ENCODE measurements around the gene UBE2E1. TPM values are rescaled to one million over a fixed set of nuclear protein-coding genes. Genes with fewer than 3 reads are reported as not detected.

Gene UBE2E1
- total RNA-seq, 4 donors from 2014 or later, result 32.6 to 62.5 (median 55.9) TPM

DNA sequence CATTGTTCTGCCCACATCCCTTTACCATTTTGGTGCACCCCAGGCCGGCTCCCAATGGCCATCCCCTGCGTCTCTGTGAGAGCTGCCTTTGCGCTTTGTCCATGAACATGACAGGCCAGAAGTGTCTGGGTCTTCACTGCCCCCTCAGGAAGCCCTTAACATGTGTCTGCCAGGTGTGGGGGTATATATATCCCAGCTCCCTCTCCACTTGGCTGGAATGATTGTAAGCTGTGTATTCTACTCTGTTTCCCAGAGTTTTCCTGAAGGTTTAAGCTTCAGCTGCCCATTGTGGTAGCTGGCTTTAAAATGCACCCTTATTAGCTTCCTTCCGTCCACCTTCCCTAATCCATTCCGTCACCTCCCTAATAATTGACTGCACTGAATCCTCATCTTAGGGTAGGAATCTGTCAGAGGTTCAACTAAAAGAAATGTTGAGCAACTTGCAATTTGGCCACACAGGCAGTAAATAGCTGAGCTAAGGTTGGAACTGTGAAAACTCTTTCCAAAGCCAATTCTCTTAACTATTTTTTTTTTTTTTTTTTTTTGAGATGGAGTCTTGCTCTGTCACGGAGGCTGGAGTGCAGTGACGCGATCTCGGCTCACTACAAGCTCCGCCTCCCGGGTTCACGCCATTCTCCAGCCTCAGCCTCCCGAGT is 30.4 kb upstream of the UBE2E1 start:
- no peak for DNase-seq (ENCODE audit: low spot score in 2 of 2)
- TF ChIP-seq POLR2A (IDR thresholded peaks at IDR 0.05), result no peak
- TF ChIP-seq, protein P1, sequence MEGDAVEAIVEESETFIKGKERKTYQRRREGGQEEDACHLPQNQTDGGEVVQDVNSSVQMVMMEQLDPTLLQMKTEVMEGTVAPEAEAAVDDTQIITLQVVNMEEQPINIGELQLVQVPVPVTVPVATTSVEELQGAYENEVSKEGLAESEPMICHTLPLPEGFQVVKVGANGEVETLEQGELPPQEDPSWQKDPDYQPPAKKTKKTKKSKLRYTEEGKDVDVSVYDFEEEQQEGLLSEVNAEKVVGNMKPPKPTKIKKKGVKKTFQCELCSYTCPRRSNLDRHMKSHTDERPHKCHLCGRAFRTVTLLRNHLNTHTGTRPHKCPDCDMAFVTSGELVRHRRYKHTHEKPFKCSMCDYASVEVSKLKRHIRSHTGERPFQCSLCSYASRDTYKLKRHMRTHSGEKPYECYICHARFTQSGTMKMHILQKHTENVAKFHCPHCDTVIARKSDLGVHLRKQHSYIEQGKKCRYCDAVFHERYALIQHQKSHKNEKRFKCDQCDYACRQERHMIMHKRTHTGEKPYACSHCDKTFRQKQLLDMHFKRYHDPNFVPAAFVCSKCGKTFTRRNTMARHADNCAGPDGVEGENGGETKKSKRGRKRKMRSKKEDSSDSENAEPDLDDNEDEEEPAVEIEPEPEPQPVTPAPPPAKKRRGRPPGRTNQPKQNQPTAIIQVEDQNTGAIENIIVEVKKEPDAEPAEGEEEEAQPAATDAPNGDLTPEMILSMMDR (IDR thresholded peaks at IDR 0.05), result no peak
- 89 to 90% methylated on average over 13 of the region's 13 CpGs for WGBS, 2 donors
- intact Hi-C loops (cut with DNase I; ENCODE audit: low total_unique reads), result no loop called here
- H3K4me3 ChIP-seq (ENCODE audit: low read depth, poor library complexity, severe bottlenecking), result no peak overlapping the region

DNA sequence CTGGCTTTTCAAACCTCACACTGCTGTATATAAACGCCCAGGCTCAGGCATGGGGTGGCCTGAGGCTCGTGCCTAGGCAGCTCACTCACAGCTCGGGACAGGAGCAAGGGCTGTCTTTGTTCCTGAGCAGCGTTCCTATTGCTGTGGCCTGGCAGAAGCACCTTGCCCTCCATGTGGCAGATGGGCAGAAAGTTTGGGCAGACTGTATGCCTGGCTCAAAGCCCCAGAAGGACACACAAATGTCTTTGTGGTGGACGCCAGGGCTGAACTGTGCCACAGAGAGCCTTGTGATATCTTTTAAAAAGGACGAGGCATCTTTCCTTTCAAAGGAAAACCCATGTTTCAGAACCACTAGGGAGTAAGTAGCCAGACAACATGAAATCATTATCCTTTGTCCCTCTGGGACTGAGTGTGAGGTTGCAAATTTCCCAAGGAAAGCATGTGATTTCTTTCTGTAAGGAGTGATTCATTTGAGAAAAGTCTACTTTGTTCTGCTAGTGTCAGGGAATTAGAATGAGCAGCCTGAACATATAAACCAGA is 29.3 kb upstream of the UBE2E1 start:
- H3K4me3 ChIP-seq (ENCODE audit: low read depth, poor library complexity, severe bottlenecking), result no peak overlapping the region
- intact Hi-C loops (cut with DNase I; ENCODE audit: low total_unique reads), result no loop called here
- 52 to 54% methylated on average over 6 of the region's 6 CpGs for WGBS, 2 donors
- DNase-seq (ENCODE audit: low spot score in 2 of 2), result peak in 1 of 2 donors; percentile 29
- TF ChIP-seq, protein P1 (IDR thresholded peaks at IDR 0.05), result no peak
- TF ChIP-seq POLR2A (IDR thresholded peaks at IDR 0.05), result no peak

DNA sequence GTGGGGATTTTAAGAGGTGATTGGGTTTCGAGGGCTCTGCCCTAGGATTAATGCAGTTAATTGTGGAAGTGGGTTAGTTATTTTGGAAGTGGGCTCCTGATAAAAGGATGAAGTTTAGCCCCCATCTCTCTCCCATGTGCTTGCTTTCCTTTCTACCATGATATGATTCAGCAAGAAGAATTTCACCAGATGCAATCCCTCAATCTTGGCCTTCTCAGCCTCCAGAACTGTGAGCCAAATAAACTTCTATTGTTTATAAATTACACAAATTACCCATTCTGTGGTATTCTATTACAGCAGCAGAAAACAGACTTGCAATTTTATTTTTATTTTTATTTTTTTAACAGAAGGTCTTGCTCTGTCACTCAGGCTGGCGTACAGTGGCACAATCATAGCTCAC is 27.3 kb upstream of the UBE2E1 start:
- TF ChIP-seq, protein P1 (IDR thresholded peaks at IDR 0.05), result no peak
- no peak for TF ChIP-seq POLR2A (IDR thresholded peaks at IDR 0.05)
- DNase-seq (ENCODE audit: low spot score in 2 of 2), result no peak
- intact Hi-C loops (cut with DNase I; ENCODE audit: low total_unique reads), result no loop called here
- 91 to 93% methylated on average over 2 of the region's 2 CpGs for WGBS, 2 donors
- no peak overlapping the region for H3K4me3 ChIP-seq (ENCODE audit: low read depth, poor library complexity, severe bottlenecking)

DNA sequence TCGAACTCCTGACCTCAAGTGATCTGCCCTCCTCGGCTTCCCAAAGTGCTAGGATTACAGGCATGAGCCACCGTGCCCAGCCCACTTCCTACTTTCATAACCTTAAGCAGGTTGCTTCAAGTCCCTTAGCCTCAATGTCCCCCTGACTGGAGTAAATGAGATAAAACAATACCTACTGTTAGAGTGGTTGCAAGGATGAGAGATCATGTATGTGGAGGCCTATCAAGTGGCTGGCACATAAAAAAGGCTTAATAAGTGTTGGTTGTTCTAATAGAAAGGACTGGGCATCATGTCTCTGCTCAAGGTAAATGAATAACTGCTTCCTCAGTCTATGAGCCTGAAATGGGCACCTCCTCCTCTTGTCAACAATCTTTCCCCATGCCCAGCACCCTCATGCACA is 25.9 kb upstream of the UBE2E1 start:
- TF ChIP-seq, protein P1 (IDR thresholded peaks at IDR 0.05), result no peak
- TF ChIP-seq POLR2A (IDR thresholded peaks at IDR 0.05), result no peak
- intact Hi-C loops (cut with DNase I; ENCODE audit: low total_unique reads), result no loop called here
- no peak overlapping the region for H3K4me3 ChIP-seq (ENCODE audit: low read depth, poor library complexity, severe bottlenecking)
- no peak for DNase-seq (ENCODE audit: low spot score in 2 of 2)
- WGBS, 2 donors, result 88 to 89% methylated on average over 3 of the region's 3 CpGs

DNA sequence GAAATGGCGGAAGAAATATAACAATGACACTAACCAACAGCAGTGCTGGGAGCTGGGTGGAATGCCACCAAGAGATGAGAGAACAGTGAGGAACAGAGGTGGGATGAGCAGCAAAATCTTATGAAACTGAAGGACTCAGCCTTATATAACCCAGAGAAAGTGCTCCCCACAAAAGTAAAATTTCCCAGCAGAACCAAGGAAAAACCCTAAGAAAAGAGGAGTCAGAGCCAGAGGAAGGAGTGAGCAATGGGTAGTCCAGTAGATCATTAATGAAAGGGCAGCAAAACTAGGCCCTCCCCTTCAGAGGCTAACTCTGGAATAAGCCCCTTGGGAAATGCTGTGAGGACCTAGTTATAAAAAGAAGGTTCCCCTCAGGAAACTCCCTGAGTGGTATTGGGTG is 24.7 kb upstream of the UBE2E1 start:
- DNase-seq (ENCODE audit: low spot score in 2 of 2), result no peak
- no peak overlapping the region for H3K4me3 ChIP-seq (ENCODE audit: low read depth, poor library complexity, severe bottlenecking)
- TF ChIP-seq, protein P1 (IDR thresholded peaks at IDR 0.05), result no peak
- TF ChIP-seq POLR2A (IDR thresholded peaks at IDR 0.05), result no peak
- intact Hi-C loops (cut with DNase I; ENCODE audit: low total_unique reads), result no loop called here
- WGBS, 2 donors, result 97 to 100% methylated on average over 1 of the region's 1 CpG

DNA sequence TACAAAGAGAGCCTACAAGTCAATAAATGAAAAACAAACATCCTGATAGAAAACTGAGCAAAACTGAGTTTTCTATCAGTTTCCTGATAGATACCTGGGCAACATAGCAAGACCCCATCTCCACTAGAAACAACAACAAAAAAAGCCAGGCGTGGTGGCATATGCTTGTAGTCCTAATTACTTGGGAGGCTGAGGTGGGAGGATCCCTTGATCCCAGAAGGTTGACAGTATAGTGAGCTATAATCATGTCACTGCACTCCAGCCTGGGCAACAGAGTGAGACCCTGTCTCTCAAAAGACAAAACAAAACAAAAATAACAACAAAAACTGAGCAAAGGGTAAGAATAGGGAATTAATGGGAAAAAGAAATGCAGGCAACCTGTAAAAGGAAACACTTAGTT is 23.9 kb upstream of the UBE2E1 start:
- WGBS, 2 donors, result 93 to 100% methylated on average over 1 of the region's 1 CpG
- intact Hi-C loops (cut with DNase I; ENCODE audit: low total_unique reads), result no loop called here
- no peak for DNase-seq (ENCODE audit: low spot score in 2 of 2)
- H3K4me3 ChIP-seq (ENCODE audit: low read depth, poor library complexity, severe bottlenecking), result no peak overlapping the region
- TF ChIP-seq POLR2A (IDR thresholded peaks at IDR 0.05), result no peak
- TF ChIP-seq, protein P1 (IDR thresholded peaks at IDR 0.05), result no peak
